ENCODE measurements around the gene DNPH1. TPM values are rescaled to one million over a fixed set of nuclear protein-coding genes. Genes with fewer than 3 reads are reported as not detected.

The DNPH1 gene
- total and polyA plus RNA-seq, 9 of the 15 experiments (the other 6 are each of a cell fraction or from before 2014, with no cell fraction given) = 7.3 to 300 (median 68.7) TPM

- ChIA-PET POLR2A (interaction anchor here (0.5 to 0.6 kb wide), 2 partner anchors 13 to 344 kb away, joined by 3 read pairs; no protein-coding TSS in a partner anchor), CTCF (ENCODE audit: low intra/inter-chr PET ratio) (interaction anchor here (0.7 kb wide), 1 partner anchor 14 kb away, joined by 3 read pairs; no protein-coding TSS in a partner anchor)
- Histone ChIP-seq H2AFZ (ENCODE audit: low read depth, low read length) (no peak overlapping the region), H3K4me2 (ENCODE audit: insufficient read depth, low read length) (no peak overlapping the region), H3K36me3 (ENCODE audit: control insufficient read depth, insufficient read depth, low read length) (no peaks in the 10 kb centered on the region), H3K4me3 (no peak overlapping the region), H4K20me1 (replicated peaks; ENCODE audit: control insufficient read depth, insufficient read depth, low read length) (0 out of 2 replicates have a peak, but pooled peaks cover 6% of the 10 kb centered on the region), H3K9me3 (replicated peaks; ENCODE audit: control insufficient read depth, insufficient read depth, low read depth, low read length) (no peaks in the 10 kb centered on the region), H3K27me3 (ENCODE audit: control insufficient read depth in 2 of 2, insufficient read depth in 2 of 2, low read length in 2 of 2) (peaks cover 25 to 66% of the 10 kb centered on the region in 2 experiments), H3K27ac (ENCODE audit: extremely low read depth, low read depth, low read length) (no peak overlapping the region), H3K4me1 (replicated peaks in 1 of 2; ENCODE audit: control insufficient read depth in 2 of 2, insufficient read depth in 2 of 2, low read length in 2 of 2) (peaks cover 4 to 35% of the 10 kb centered on the region in 2 experiments; a peak in 4 of 5 replicates), H3K79me2 (ENCODE audit: control insufficient read depth, insufficient read depth, low read length) (no peaks in the 10 kb centered on the region), H3K9me1 (ENCODE audit: control insufficient read depth, insufficient read depth, low read length) (no peaks in the 10 kb centered on the region), H3K9ac (ENCODE audit: insufficient read depth in 1 of 2, low read depth in 2 of 2, low read length in 2 of 2) (no peak overlapping the region)
- ATAC-seq = no peak
- no peak for FAIRE-seq
- TF ChIP-seq ZNF707 (CRISPR knock-in tag; conservative IDR thresholded peaks at IDR 0.05) (no peak), ELK1 (CRISPR knock-in tag; IDR thresholded peaks at IDR 0.05) (no peak), FOXJ3 (CRISPR knock-in tag; IDR thresholded peaks at IDR 0.05) (no peak), ZKSCAN3 (CRISPR knock-in tag; IDR thresholded peaks at IDR 0.05) (no peak), CCAR2 (IDR thresholded peaks at IDR 0.05; ENCODE audit: low read depth, low read length) (no peak), ZSCAN29 (IDR thresholded peaks at IDR 0.05) (no peak), NR4A1 (CRISPR knock-in tag; IDR thresholded peaks at IDR 0.05) (no peak), NR4A1 (tag; IDR thresholded peaks at IDR 0.05) (no peak), HINFP (tag; conservative IDR thresholded peaks at IDR 0.05; ENCODE audit: low read depth) (no peak), RCOR1 (IDR thresholded peaks at IDR 0.05; ENCODE audit: borderline replicate concordance in 1 of 2, low read depth in 2 of 2, low read length in 2 of 2) (no peak), KLF1 (tag; IDR thresholded peaks at IDR 0.05) (no peak), CHCHD3 (CRISPR knock-in tag; IDR thresholded peaks at IDR 0.05) (no peak), ZNF41 (CRISPR knock-in tag; conservative IDR thresholded peaks at IDR 0.05) (no peak), NRF1 (conservative IDR thresholded peaks at IDR 0.05 in 1 of 2, IDR thresholded peaks at IDR 0.05 in 1 of 2) (no peak), MEF2A (IDR thresholded peaks at IDR 0.05; ENCODE audit: control insufficient read depth, low read depth, low read length) (no peak), PCBP2 (IDR thresholded peaks at IDR 0.05; ENCODE audit: low read depth, low read length, poor library complexity, severe bottlenecking) (no peak), NFIX (CRISPR knock-in tag; IDR thresholded peaks at IDR 0.05; ENCODE audit: low read depth) (no peak), BRF2 (IDR thresholded peaks at IDR 0.05; ENCODE audit: borderline replicate concordance, insufficient read depth, insufficient read length) (no peak)
- no TSS peak for BruUV-seq (replicated peaks)
- intact Hi-C loops (cut with micrococcal nuclease) (no loop called here), in situ Hi-C loops (cut with MboI) (loop anchor here (5.0 kb wide), 1 partner anchor 58 kb away; no protein-coding TSS in a partner anchor)
- 2% methylated on average over 9 of the region's 10 CpGs for WGBS (ENCODE audit: insufficient coverage, low coverage, missing lambda C conversion rate)
- DNase-seq (ENCODE audit: extremely low read depth in 1 of 4, low spot score in 3 of 4) = no peak
Observed at GRCh38 chr6:43274127-43274915, 45.0 kb upstream of the DNPH1 start.
